22Rv1 (cell line): ENCODE results near the gene ANGEL1.

Experiments used
- H3K27ac ChIP-seq: fragments of 450-650 bp; 2 replicates; pipeline ENCODE4 v1.5.1; 2017
- CTCF ChIP-seq: fragments of 450-650 bp; IDR thresholded peaks from 2 replicates; pipeline ENCODE4 v1.5.1; 2017; ENCODE audit warnings: mild to moderate bottlenecking
- ZFX ChIP-seq: fragments of 450-650 bp; IDR thresholded peaks from 2 replicates; pipeline ENCODE4 v1.6.1; 2017; ENCODE audit warnings: antibody characterized with exemption, borderline replicate concordance

The ANGEL1 gene

GRCh38 chr14:76777721-76778120 lies 35.0 kb downstream of the ANGEL1 start:
- TF ChIP-seq ZFX (no peak), CTCF (no peak)
- no peak overlapping the region for H3K27ac ChIP-seq

- TF ChIP-seq ZFX (no peak), CTCF (no peak)
- H3K27ac ChIP-seq = no peak overlapping the region
Measured at GRCh38 chr14:76776428-76777251, 36.0 kb downstream of the ANGEL1 start.

GRCh38 chr14:76775695-76776427 lies 36.8 kb downstream of the ANGEL1 start:
- TF ChIP-seq ZFX = no peak

GRCh38 chr14:76774821-76775694 lies 37.6 kb downstream of the ANGEL1 start:
- TF ChIP-seq CTCF = no peak
- no peak for TF ChIP-seq ZFX
- H3K27ac ChIP-seq = no peak overlapping the region

More at GRCh38 chr14:76775695-76776427, 36.8 kb downstream of the ANGEL1 start:
- H3K27ac ChIP-seq = no peak overlapping the region

GRCh38 chr14:76773956-76774820 lies 38.5 kb downstream of the ANGEL1 start:
- H3K27ac ChIP-seq = no peak overlapping the region
- no peak for TF ChIP-seq ZFX
- TF ChIP-seq CTCF = no peak

- TF ChIP-seq ZFX = no peak
- no peak for TF ChIP-seq CTCF
- H3K27ac ChIP-seq = no peak overlapping the region
Measured at GRCh38 chr14:76773188-76773885, 39.3 kb downstream of the ANGEL1 start.
